GM12878 (cell line): ENCODE results near the gene TMEM225B. TPM values are rescaled to one million over a fixed set of nuclear protein-coding genes. Genes with fewer than 3 reads are reported as not detected.

ENCODE experiments used
- ATAC-seq: fragments of 200-7000 bp; cut with Tn5 transposase; 3 replicates; pipeline ENCODE4 v1.9.1; 2020; ENCODE audit warnings: mild to moderate bottlenecking, moderate library complexity
- BruUV-seq: library from RNA; stranded (reverse); fragments of 400-500 nt; replicated peaks from 2 replicates; lab custom pipeline; 2021; lab: Mats Ljungman, UMichigan
- CTCF ChIA-PET: fragments of 300-600 bp; sonication (Branson Sonifier 250); formaldehyde crosslinking; extraction: SDS; loops from one replicate; lab custom pipeline; 2021; ENCODE audit warnings: inconsistent platforms; lab: Yijun Ruan, JAX
- POLR2A ChIA-PET: fragments of 350-600 bp; formaldehyde crosslinking; extraction: SDS; loops from one replicate; lab custom pipeline; 2021; ENCODE audit warnings: inconsistent platforms; lab: Charles Lee
- RAD21 ChIA-PET: fragments of 300-600 bp; sonication (Branson Sonifier 250); formaldehyde crosslinking; loops from one replicate; lab custom pipeline; 2023; ENCODE audit warnings: antibody characterized with exemption; ENCODE audit not compliant: unreplicated experiment; lab: Charles Lee
- SMC1A ChIA-PET: fragments of 300-600 bp; sonication (Branson Sonifier 250); formaldehyde crosslinking; loops from one replicate; lab custom pipeline; 2023; ENCODE audit not compliant: unreplicated experiment, uncharacterized antibody; lab: Charles Lee
- DNase-seq: peaks from one replicate; pipeline ENCODE4 v3.0.0-alpha.2; 2011; ENCODE audit warnings: low read depth, low spot score
- FAIRE-seq: peaks from 3 replicates; lab custom pipeline; 2011; peaks lifted over from hg19 to GRCh38; lab: Jason Lieb, UNC
- H2AFZ ChIP-seq: 2 replicates; pipeline ENCODE4 v1.6.0; 2011; ENCODE audit warnings: low read depth, low read length, control low read depth; ENCODE audit not compliant: control insufficient read depth
- H3K27ac ChIP-seq: 2 replicates; pipeline ENCODE4 v1.5.1; 2011; ENCODE audit warnings: control low read depth; ENCODE audit not compliant: control insufficient read depth, insufficient read depth
- H3K27me3 ChIP-seq, 2 experiments: replicated peaks in 1 of 2; 2 replicates each; pipeline versions ENCODE4 v1.6.0 to v1.6.1; 2011; ENCODE audit warnings: low read length in 1 of 2; ENCODE audit not compliant: control insufficient read depth in 2 of 2, insufficient read depth in 2 of 2
- H3K36me3 ChIP-seq, 2 experiments: 2 replicates each; pipeline ENCODE4 v1.5.1; 2011; ENCODE audit warnings: low read length in 1 of 2; ENCODE audit not compliant: control insufficient read depth in 2 of 2, insufficient read depth in 2 of 2
- H3K4me1 ChIP-seq: 2 replicates; pipeline ENCODE4 v1.6.1; 2011; ENCODE audit warnings: mild to moderate bottlenecking, low read length, moderate library complexity, mixed read lengths; ENCODE audit not compliant: control insufficient read depth, insufficient read depth
- H3K4me2 ChIP-seq: 2 replicates; pipeline ENCODE4 v1.6.0; 2011; ENCODE audit warnings: control low read depth; ENCODE audit not compliant: control insufficient read depth, insufficient read depth
- H3K4me3 ChIP-seq: fragments of 200-600 bp; sonication (generic); 2 replicates; pipeline ENCODE4 v1.5.1; 2016
- H3K79me2 ChIP-seq: 2 replicates; pipeline ENCODE4 v1.6.0; 2011; ENCODE audit warnings: low read length; ENCODE audit not compliant: control insufficient read depth, insufficient read depth
- H3K9ac ChIP-seq: 2 replicates; pipeline ENCODE4 v1.8.0; 2011; ENCODE audit warnings: low read length, control low read depth, mixed read lengths; ENCODE audit not compliant: control insufficient read depth, insufficient read depth
- H3K9me3 ChIP-seq: replicated peaks from 3 replicates; pipeline ENCODE4 v1.5.1; 2011; ENCODE audit warnings: mild to moderate bottlenecking, low read length; ENCODE audit not compliant: control insufficient read depth, insufficient read depth
- H4K20me1 ChIP-seq: 2 replicates; pipeline ENCODE4 v1.6.0; 2011; ENCODE audit not compliant: control insufficient read depth, insufficient read depth
- BCLAF1 ChIP-seq: fragments of 450-650 bp; IDR thresholded peaks from 2 replicates; pipeline ENCODE4 v1.6.1; 2017; ENCODE audit warnings: antibody characterized with exemption, mild to moderate bottlenecking, moderate library complexity
- KLF5 ChIP-seq: fragments of 450-650 bp; IDR thresholded peaks from 2 replicates; pipeline ENCODE4 v1.6.1; 2014; ENCODE audit warnings: mild to moderate bottlenecking; ENCODE audit not compliant: partially characterized antibody
- NFXL1 ChIP-seq: fragments of 450-650 bp; IDR thresholded peaks from 2 replicates; pipeline ENCODE4 v1.6.1; 2017; ENCODE audit warnings: antibody characterized with exemption, mild to moderate bottlenecking, borderline replicate concordance
- PML ChIP-seq: IDR thresholded peaks from 2 replicates; pipeline ENCODE4 v1.6.1; 2012; ENCODE audit warnings: low read length, inconsistent platforms
- RELA ChIP-seq: fragments of 450-650 bp; IDR thresholded peaks from 2 replicates; pipeline ENCODE4 v1.8.0; 2014; ENCODE audit warnings: borderline replicate concordance; ENCODE audit not compliant: partially characterized antibody
- RUNX3 ChIP-seq: IDR thresholded peaks from 2 replicates; pipeline ENCODE4 v1.6.1; 2012; ENCODE audit warnings: low read length, inconsistent platforms
- SKIL ChIP-seq: fragments of 450-650 bp; IDR thresholded peaks from 2 replicates; pipeline ENCODE4 v1.6.1; 2017; ENCODE audit warnings: mild to moderate bottlenecking, low read depth, inconsistent platforms; ENCODE audit not compliant: poor library complexity, severe bottlenecking
- ZNF622 ChIP-seq: fragments of 450-650 bp; IDR thresholded peaks from 2 replicates; pipeline ENCODE4 v1.6.1; 2017; ENCODE audit warnings: mild to moderate bottlenecking, inconsistent platforms
- WGBS: methylation state at CpG from one replicate; pipeline ENCODE4 v1.1.6; 2016; ENCODE audit warnings: low lambda C conversion rate; ENCODE audit not compliant: insufficient replicate concordance, insufficient coverage; ENCODE audit errors: missing lambda C conversion rate; 5-methylcytosine and 5-hydroxymethylcytosine counted together
- in situ Hi-C: fragments of 300-500 bp; cut with MboI; formaldehyde crosslinking; loops from 9 replicates; pipeline ENCODE4 v1.14.3; 2018; ENCODE audit warnings: mixed read lengths
- intact Hi-C: fragments of 100-400 bp; cut with micrococcal nuclease; formaldehyde crosslinking; loops from one replicate; pipeline ENCODE4 v1.14.2; 2022; ENCODE audit not compliant: unreplicated experiment
- polyA plus RNA-seq, 11 experiments: library from polyadenylated mRNA; depleted of rRNA in 4 of 11; unstranded in 6 of 11; stranded (reverse) in 5 of 11; fragments of >200 nt; fragmentation: Nextera tagmentation in 4 of 11; fragmentation: Illumina TruSeq in 1 of 11; extraction: Ambion mirVana in 4 of 11; extraction: Trizol in 1 of 11; gene quantifications; 1 replicate in 1 of 11; 2 replicates in 10 of 11; pipeline versions ENCODE4 v1.2.1 to v1.2.3, GENCODE V29; 2011 to 2016; ENCODE audit warnings: inconsistent platforms in 2 of 11, missing spikeins in 2 of 11, low read depth in 1 of 11
- total RNA-seq, 4 experiments: library from RNA; depleted of rRNA in 3 of 4; stranded (reverse); fragments of >200 nt in 3 of 4; fragmentation: Illumina TruSeq in 1 of 4; extraction: Trizol in 1 of 4; gene quantifications; 2 replicates each; pipeline versions ENCODE4 v1.2.1 to v1.2.3, GENCODE V29; 2013 to 2021
- TF ChIP-seq, protein P1 (sequence below): IDR thresholded peaks from 2 replicates; pipeline ENCODE4 v1.6.1; 2011; ENCODE audit warnings: mild to moderate bottlenecking, low read depth, low read length, moderate library complexity; ENCODE audit not compliant: insufficient replicate concordance

Gene TMEM225B
- total and polyA plus RNA-seq, 10 of the 15 experiments (the other 5 are each of a cell fraction or from before 2014, with no cell fraction given) = 0.22 to 1.9 (median 0.43) TPM

- Histone ChIP-seq H3K9me3 (peaks cover 2% of the 10 kb centered on the region; the same call in 1 of the 3 replicates), H3K27ac (no peak overlapping the region), H3K4me3 (no peak overlapping the region), H3K9ac (no peak overlapping the region), H3K4me2 (no peak overlapping the region), H4K20me1 (no peaks in the 10 kb centered on the region), H2AFZ (no peak overlapping the region), H3K36me3 (peaks cover 0 to 9% of the 10 kb centered on the region in 2 experiments; a peak in 3 of 4 replicates), H3K27me3 (peaks cover 0 to 2% of the 10 kb centered on the region in 2 experiments; a peak in 1 of 4 replicates), H3K4me1 (peaks cover 2% of the 10 kb centered on the region; the same call in 1 of the 2 replicates), H3K79me2 (peaks cover 18% of the 10 kb centered on the region)
- ChIA-PET CTCF (no interaction called here), SMC1A (no interaction called here), RAD21 (no interaction called here), POLR2A (no interaction called here)
- BruUV-seq = no TSS peak
- no peak for DNase-seq
- TF ChIP-seq RUNX3 (peak; percentile 52; the same call in 1 of the 2 replicates), RELA (no peak)
- ATAC-seq = no peak
- in situ Hi-C loops = no loop called here
- FAIRE-seq = no peak
- intact Hi-C loops = loop anchor here (10.0 kb wide), 1 partner anchor 150 kb away; the partner anchor contains the start of gene ATP5MF
- WGBS = 54% methylated on average over 3 of the region's 3 CpGs
Observed at GRCh38 chr7:99614495-99614894, 16.4 kb downstream of the TMEM225B start.

DNA sequence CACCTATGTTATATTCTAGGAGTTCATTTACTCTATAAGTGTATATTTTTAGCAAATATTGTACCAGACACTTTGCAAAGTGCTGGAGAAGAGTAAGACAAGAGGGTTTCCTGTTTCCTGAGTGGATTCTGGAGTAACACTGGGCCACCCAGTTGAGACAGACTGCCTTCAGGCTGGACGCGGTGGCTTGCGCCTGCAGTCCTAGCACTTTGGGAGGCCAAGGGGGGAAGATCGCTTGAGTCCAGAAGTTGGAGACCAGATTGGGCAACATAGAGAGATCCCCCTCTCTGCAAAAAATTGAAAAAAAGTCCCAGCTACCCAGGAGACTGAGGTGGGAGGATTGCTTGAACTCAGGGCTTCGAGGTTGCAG is 17.9 kb downstream of the TMEM225B start:
- RAD21 ChIA-PET = interaction anchor here (1.5 to 1.9 kb wide), 2 partner anchors 58 to 297 kb away, joined by 4 to 5 read pairs; partner anchors contain the start of gene ZNF655
- DNase-seq (no peak), ATAC-seq (no peak), FAIRE-seq (no peak)
- H3K9me3 ChIP-seq = peaks cover 2% of the 10 kb centered on the region; the same call in 1 of the 3 replicates
- H3K27me3 ChIP-seq = no peaks in the 10 kb centered on the region
- H3K4me2 ChIP-seq = peak overlapping the region; percentile 64
- 93% methylated on average over 5 of the region's 5 CpGs for WGBS
- H3K36me3 ChIP-seq = peaks cover 4 to 23% of the 10 kb centered on the region in 2 experiments
- H4K20me1 ChIP-seq = no peaks in the 10 kb centered on the region
- intact Hi-C loops = loop anchor here (1.0 to 10.0 kb wide), 2 partner anchors 112 to 151 kb away; partner anchors contain the start of genes ATP5MF and ZKSCAN5
- CTCF ChIA-PET = interaction anchor here (0.6 to 1.4 kb wide), 6 partner anchors 15 to 290 kb away, joined by 3 to 4 read pairs (median 4); partner anchors contain the start of gene ZNF655
- no TSS peak for BruUV-seq
- H3K4me1 ChIP-seq = peaks cover 2% of the 10 kb centered on the region; the same call in 1 of the 2 replicates
- H3K27ac ChIP-seq = peak overlapping the region; percentile 89
- H3K4me3 ChIP-seq = peak overlapping the region; percentile 88
- H3K9ac ChIP-seq = no peak overlapping the region; the same call in 1 of the 2 replicates
- in situ Hi-C loops = no loop called here
- POLR2A ChIA-PET = interaction anchor here (0.6 to 1.9 kb wide), 4 partner anchors 56 to 111 kb away, joined by 3 to 8 read pairs (median 6); partner anchors contain the start of genes FAM200A, ZKSCAN5 and ZNF655
- peaks cover 18% of the 10 kb centered on the region for H3K79me2 ChIP-seq
- peak overlapping the region; percentile 100 for H2AFZ ChIP-seq
- SMC1A ChIA-PET = interaction anchor here (1.1 to 2.0 kb wide), 3 partner anchors 55 to 91 kb away, joined by 3 to 4 read pairs (median 3); partner anchors contain the start of gene ZNF655
- TF ChIP-seq, protein P1, sequence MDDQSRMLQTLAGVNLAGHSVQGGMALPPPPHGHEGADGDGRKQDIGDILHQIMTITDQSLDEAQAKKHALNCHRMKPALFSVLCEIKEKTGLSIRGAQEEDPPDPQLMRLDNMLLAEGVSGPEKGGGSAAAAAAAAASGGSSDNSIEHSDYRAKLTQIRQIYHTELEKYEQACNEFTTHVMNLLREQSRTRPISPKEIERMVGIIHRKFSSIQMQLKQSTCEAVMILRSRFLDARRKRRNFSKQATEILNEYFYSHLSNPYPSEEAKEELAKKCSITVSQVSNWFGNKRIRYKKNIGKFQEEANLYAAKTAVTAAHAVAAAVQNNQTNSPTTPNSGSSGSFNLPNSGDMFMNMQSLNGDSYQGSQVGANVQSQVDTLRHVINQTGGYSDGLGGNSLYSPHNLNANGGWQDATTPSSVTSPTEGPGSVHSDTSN = no peak
- TF ChIP-seq NFXL1 = no peak
- TF ChIP-seq ZNF622 = no peak
- no peak for TF ChIP-seq SKIL
- no peak for TF ChIP-seq BCLAF1
- no peak for TF ChIP-seq PML
- TF ChIP-seq KLF5 = no peak
